GM08714 (cell line): ENCODE results near the gene COLEC12.

Experiments
- H3K4me3 ChIP-seq: fragments of 200-500 bp; sonication (Bioruptor generic); 2 replicates; pipeline ENCODE4 v1.5.1; 2014; ENCODE audit warnings: mild to moderate bottlenecking, low read length, inconsistent platforms
- ZNF274 ChIP-seq: IDR thresholded peaks from 2 replicates; pipeline ENCODE4 v1.6.1; 2012; ENCODE audit warnings: mild to moderate bottlenecking, low read depth, low read length

COLEC12 gene

DNA sequence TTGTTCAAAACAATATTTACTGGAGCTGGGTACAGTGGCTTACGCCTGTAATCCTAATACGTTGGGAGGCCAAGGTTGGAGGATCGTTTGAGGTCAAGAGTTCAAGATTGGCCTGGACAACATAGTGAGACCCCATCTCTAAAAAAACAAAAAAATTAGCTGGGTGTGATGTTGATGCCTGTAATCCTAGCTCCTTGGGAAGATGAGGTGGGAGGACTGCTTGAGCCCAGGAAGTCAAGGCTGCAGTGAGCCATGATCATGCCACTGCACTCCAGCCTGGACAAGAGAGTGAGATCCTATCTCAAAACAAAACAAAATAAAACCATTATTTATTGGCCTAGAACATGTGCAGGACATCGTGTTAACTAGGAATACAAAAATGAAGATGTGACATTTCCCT, 77.5 kb downstream of the COLEC12 start:
- TF ChIP-seq ZNF274, result no peak
- no peak overlapping the region for H3K4me3 ChIP-seq

DNA sequence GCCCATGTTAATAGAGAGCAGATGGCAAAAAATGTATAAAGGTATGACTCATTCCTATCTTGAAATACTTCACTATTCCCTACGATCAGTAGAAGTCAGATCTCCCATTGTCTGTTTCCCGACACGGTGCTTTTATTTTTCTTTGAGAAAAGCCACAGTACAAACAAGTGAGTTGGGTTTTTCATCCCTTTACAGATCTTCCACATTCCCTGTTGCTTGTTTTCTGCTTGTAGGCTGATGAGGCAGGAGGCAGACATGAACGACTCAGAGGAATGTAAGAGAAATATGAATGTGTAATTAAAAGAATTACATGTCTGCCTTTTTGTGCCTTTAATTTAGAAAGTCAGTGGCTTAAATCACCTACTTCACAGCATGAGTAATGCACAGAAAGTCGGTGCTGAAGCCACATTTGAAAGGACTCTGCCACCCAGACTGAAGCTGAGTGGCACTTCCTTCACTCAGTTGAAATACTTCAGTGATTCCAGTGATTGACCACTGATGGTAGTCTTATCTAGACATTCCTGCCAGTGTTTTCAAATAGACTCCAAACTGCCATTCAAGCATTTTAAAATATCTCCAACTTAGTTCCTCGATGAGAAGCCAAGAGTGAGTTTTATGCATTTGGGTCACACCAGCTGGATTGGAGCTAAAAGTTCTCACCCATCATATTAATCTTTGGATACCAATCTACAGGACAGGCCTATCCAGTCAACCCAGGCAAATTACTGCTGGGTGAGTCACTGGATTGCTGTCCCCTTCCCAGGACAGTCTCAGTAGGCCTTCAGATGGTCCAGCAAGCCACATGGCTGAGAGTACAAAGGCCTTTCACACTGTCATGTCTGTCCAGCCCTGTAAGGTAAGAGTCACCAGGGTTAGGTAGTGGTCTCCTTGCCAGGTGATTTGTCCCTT, 79.0 kb downstream of the COLEC12 start:
- TF ChIP-seq ZNF274, result no peak
- no peak overlapping the region for H3K4me3 ChIP-seq

DNA sequence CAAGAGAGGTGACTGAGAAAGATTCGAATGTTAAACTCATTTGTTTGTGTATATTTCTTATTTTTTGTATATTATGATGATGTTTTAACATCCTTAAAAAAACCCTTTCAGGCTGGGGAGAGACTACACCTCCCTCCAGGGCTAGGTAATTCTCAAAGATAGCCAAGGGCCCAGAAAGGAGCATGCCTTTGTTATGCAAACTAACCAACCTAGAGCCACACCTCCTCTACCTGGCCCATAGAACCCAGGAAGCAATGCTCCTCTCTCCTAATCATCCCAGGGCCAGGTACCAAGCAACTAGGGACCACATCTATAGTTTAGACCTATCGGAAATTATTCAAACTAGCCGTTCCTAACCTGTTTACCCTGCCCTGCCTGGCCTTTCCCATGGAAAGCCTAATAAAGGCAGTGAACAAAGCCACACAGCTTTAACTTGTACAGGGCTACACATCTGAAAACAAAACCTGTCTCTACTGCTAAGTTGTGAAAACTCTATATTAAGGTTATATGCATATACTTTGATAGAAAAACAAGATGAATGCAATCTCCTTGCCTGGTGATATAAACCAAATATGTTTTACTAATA, 79.7 kb downstream of the COLEC12 start:
- TF ChIP-seq ZNF274, result no peak
- no peak overlapping the region for H3K4me3 ChIP-seq

DNA sequence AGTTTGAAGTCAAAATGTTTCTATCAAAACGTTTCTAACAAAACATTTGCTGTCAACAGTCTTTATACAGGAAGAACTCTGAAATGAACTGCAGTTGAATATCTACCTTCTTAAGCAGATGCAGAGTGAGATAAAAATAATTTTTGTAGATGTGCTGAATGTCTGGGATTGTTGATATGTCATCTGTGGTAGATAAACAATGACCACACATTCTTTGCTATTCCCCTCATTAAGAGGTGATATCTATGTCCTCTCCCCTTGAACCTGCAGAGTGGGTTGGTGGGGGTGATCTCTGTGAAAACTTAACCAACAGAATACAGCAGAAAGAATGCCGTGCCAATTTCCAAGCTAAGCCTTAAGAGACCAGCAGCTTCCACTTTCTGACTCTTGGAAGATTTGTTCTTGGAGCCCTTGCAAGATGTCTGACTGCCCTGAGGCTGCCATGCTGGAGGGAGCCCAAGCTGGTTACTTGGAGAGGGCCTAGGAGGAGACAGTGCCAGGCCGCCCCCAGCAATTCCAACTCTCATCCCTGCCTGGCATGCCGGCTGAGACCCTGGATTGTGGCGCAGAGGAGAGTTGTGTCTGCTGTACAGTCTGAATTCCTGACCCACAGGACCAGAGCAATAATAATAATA, 80.8 kb downstream of the COLEC12 start:
- TF ChIP-seq ZNF274, result no peak
- no peak overlapping the region for H3K4me3 ChIP-seq

DNA sequence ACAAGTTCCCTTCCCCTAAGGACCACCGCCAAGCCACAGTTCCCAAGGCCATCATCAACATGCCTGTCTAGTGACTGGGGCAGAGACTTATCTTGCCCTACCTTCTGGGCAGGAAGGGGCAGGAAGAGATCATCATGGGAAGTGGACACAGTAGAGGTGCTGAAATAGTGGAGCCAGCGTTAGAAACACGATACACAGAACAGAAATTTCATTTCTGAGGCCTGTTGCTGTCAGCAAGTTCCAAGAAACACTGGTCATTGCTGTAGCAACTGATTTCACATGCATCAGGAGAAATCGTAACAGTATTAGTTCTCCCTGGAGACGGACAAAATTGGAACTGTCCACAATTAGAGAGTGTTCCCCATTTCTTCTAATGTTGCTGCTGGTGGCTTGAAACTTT, 83.0 kb downstream of the COLEC12 start:
- TF ChIP-seq ZNF274, result no peak
- no peak overlapping the region for H3K4me3 ChIP-seq

DNA sequence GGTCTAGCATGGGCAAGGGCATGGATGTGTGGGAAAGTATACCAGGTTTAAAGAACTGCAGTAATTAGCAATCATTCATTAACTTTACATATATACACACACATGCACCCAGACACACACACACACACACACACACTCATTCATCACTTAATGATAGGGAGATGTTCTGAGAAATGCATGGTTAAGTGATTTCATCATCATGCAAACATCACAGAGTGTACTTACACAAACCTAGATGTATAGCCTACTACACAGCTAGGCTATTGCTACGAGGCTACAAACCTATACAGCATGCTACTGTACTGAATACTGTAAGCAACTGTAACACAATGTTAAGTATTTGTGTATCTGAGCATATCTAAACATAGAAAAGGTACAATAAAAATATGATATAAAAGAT, 83.6 kb downstream of the COLEC12 start:
- H3K4me3 ChIP-seq, result no peak overlapping the region
- no peak for TF ChIP-seq ZNF274

DNA sequence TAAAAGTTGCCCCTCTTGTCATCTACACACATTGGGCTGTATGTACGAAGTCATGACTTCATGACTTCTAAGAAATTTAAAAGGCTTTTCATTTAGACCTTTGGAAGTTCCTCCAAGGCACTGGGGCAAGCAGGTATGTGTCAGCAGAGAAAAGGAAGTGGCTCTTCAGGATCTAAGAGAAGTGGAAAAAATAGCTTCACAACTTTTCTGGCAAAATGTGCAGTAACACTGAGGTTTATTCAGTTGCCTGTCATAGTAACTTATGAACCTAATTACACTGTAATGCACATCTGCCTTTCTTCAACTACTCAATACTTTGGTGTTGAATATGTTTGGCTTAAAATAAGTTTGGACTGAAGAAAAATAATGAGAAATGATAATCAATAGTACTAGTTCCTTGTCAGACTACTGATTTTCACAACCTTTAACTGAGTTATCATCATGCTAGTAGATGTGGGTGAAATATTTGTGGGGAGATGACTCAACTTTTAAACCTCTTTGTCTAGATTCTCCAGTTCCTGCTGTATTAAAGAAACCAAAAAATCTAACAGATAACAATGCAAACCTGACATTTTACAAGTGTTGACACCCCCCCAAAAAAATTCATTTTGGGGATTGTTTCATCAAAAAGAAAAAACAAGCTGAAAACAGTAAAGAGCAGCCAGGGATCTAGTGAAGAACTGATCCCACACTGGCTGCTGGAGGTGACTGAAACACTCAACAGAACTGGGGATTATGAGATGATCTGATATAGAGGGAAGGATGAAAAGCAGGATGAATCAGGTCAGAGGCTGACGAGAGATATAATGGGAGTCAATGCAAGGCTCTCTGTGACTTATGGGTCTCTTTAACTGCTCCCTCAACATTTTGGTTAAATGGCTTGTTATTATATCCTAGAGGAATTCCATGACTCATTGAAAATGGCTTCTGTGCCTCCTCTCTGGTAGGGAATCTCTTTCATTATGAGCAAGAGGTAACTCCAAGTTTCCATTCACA, 84.6 kb downstream of the COLEC12 start:
- no peak overlapping the region for H3K4me3 ChIP-seq
- TF ChIP-seq ZNF274, result no peak

DNA sequence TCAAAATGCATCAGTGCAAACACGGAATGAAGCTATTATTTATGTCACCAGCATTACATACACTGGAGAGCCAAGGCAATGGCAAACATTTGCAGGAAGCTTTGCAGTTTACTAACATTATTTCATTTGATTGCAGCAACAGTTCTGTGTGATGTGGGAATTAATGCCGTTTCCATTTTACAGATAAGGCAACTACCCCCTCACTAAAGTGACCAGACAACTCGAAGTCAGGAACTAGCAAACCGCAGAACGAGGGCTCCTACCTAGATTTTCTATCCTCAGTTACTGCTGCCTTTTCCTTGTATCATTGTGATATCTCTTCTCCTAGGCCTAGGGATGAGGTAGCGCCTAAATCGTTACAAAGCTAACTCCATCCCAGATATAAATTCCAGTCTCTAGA, 85.5 kb downstream of the COLEC12 start:
- H3K4me3 ChIP-seq, result no peak overlapping the region
- no peak for TF ChIP-seq ZNF274

DNA sequence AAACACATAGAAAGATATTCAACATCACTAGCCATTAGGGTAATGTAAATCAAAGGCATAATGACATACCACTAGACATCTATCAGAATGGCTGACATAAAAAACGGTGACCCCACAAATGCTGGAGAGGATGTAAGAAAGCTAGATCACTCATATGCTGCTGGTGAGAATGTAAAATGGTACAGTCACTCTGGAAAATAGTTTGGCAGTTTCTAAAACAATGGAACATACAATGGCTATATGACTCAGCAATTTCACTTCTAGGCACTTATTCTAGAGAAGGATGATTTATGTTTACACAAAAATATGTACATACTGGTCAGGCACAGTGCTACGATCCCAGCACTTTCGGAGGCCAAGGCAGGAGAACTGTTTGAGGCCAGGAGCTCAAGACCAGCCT, 87.3 kb downstream of the COLEC12 start:
- H3K4me3 ChIP-seq, result no peak overlapping the region
- no peak for TF ChIP-seq ZNF274

DNA sequence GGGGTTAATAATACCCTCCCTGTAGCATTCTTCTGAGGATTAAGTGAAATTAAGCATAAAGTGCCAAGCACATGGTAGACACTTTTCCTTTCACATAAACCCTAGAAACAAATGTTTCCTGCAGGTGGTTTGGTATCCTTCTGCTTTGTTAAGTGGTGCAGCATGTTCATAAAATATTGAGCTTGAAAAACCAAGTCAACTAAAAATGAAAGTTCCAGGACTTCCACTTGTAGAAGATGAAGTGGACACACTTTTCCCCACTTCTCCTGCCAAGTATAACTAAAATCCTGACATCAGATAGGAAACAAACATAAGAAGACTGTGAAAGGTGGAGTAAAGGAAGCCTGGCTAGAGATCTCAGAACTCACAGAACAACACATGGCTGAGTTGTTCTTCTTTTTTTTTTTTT, 90.5 kb downstream of the COLEC12 start:
- TF ChIP-seq ZNF274, result no peak
- no peak overlapping the region for H3K4me3 ChIP-seq

DNA sequence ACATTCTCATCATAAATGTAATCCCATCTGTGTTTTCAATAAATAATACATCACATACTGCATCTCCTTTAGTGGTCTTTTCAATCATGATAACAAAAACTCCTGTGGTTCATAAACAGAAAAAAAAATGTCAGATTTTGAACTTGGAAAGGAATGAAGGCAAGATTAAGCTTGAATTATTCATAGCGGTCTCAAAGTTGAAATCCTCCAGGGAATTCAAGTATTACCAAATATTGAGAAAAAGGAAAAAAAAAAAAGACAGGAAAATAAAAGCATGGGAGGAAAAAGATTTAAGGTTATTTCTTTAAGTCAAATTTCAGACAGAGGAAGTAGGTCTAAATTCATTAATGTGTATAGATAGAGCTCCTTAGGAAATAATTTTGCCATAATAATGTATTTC, 92.1 kb downstream of the COLEC12 start:
- no peak for TF ChIP-seq ZNF274
- no peak overlapping the region for H3K4me3 ChIP-seq

DNA sequence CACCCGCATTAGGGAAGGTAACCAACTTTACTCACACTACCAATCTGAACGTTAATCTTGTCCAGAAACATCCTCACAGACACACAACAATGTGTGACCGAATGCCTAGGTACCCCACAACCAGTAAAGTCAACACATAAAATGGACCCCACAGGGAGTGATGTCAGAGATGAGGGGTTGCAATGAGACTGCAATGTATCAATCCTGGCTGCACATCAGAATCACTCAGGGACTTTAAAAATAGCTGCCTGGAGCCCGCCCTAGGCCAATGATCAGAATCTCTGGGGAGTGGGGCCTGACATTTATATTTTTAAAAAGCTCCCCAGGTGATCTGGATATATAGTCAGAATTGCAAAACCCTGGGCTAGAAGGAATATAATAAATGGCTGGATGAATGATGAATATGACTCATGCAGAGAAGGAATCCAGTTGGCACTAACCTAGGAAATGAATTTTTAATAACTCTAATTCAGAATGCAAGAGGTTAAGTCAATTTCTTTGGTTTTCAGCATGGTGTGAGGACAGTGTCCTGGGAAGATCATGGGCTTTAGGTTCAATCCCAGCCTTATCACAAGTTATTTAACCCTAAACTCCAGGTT, 92.8 kb downstream of the COLEC12 start:
- no peak overlapping the region for H3K4me3 ChIP-seq
- TF ChIP-seq ZNF274, result no peak

DNA sequence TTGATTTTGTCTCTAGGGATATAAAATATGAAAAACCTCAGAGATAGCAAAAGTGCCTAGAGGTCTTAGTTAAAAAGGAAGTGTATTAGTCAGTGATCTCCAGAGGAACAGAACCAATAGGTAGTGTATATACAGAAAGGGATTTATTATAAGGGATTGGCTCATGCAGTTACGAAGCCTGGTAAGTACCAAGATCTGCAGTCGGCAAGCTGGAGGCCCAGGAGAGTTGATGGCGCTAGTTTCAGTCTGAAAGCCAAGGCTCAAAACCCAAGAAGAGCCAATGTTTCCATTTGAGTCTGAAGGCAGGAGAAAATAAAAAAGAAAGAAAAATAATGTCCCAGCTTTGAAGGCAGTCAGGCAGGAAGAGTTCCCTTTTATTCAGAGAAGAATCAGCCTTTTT, 93.3 kb downstream of the COLEC12 start:
- no peak for TF ChIP-seq ZNF274
- no peak overlapping the region for H3K4me3 ChIP-seq
